Measurements from ENCODE around the gene HSF4. TPM values are rescaled to one million over a fixed set of nuclear protein-coding genes. Genes with fewer than 3 reads are reported as not detected.
A peak's percentile ranks its signal among the peaks of the same experiment; 100 is the strongest.

Gene HSF4
- total RNA-seq, 1 experiment from 2014 or later: 2.2 TPM

DNA sequence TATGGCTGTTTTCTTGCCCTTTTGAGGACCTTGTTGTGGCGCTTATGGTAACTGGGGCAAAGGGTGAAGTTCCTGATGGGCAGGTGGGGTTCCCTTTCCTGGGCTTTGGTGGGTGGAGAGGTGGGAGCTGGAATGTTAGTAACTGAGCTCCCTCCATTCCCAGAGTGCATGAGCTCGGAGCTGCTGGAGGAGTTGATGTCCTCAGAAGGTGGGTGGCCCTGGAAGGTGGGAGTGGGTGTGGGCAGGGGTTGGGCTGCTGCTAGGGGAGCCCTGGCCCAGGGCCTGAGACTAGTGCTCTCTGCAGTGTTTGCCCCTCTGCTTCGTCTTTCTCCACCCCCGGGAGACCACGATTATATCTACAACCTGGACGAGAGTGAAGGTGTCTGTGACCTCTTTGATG lies 33.2 kb downstream of the HSF4 start:
- ChIA-PET POLR2A (interaction anchor here (0.7 kb wide), 2 partner anchors 29 kb away, joined by 3 read pairs; partner anchors contain the start of gene TMEM208), CTCF (interaction anchor here (0.7 to 3.9 kb wide), 40 partner anchors 11 to 269 kb away, joined by 3 to 65 read pairs (median 5); partner anchors contain the start of genes B3GNT9, CES3, FBXL8 and FHOD1)
- no peak for TF ChIP-seq NR1H2 (CRISPR knock-in tag; IDR thresholded peaks at IDR 0.05)
- TF ChIP-seq, protein P1, sequence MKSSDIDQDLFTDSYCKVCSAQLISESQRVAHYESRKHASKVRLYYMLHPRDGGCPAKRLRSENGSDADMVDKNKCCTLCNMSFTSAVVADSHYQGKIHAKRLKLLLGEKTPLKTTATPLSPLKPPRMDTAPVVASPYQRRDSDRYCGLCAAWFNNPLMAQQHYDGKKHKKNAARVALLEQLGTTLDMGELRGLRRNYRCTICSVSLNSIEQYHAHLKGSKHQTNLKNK (CRISPR knock-in tag; IDR thresholded peaks at IDR 0.05): no peak
- no peak for TF ChIP-seq RELA (CRISPR knock-in tag; IDR thresholded peaks at IDR 0.05; ENCODE audit: borderline replicate concordance)
- TF ChIP-seq FOXK1 (CRISPR knock-in tag; IDR thresholded peaks at IDR 0.05): no peak
- TF ChIP-seq ATF1 (CRISPR knock-in tag; IDR thresholded peaks at IDR 0.05): no peak
- no peak for TF ChIP-seq CREM (CRISPR knock-in tag; IDR thresholded peaks at IDR 0.05)
- no peak for TF ChIP-seq ELF4 (CRISPR knock-in tag; IDR thresholded peaks at IDR 0.05; ENCODE audit: low read depth)
- TF ChIP-seq, protein P2, sequence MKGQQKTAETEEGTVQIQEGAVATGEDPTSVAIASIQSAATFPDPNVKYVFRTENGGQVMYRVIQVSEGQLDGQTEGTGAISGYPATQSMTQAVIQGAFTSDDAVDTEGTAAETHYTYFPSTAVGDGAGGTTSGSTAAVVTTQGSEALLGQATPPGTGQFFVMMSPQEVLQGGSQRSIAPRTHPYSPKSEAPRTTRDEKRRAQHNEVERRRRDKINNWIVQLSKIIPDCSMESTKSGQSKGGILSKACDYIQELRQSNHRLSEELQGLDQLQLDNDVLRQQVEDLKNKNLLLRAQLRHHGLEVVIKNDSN (CRISPR knock-in tag; IDR thresholded peaks at IDR 0.05): no peak
- no peak for TF ChIP-seq TEAD4 (CRISPR knock-in tag; IDR thresholded peaks at IDR 0.05)
- no peaks in the 10 kb centered on the region for H3K9me3 Mint-ChIP-seq
- ATAC-seq (no peak), DNase-seq (ENCODE audit: low spot score) (no peak)
- H3K27ac Mint-ChIP-seq: no peak overlapping the region
- peaks cover 35% of the 10 kb centered on the region for H3K36me3 Mint-ChIP-seq
- H3K4me3 Mint-ChIP-seq: no peak overlapping the region
- no peaks in the 10 kb centered on the region for H3K27me3 Mint-ChIP-seq (ENCODE audit: low read depth)
- peaks cover 16% of the 10 kb centered on the region for H3K4me1 Mint-ChIP-seq

DNA sequence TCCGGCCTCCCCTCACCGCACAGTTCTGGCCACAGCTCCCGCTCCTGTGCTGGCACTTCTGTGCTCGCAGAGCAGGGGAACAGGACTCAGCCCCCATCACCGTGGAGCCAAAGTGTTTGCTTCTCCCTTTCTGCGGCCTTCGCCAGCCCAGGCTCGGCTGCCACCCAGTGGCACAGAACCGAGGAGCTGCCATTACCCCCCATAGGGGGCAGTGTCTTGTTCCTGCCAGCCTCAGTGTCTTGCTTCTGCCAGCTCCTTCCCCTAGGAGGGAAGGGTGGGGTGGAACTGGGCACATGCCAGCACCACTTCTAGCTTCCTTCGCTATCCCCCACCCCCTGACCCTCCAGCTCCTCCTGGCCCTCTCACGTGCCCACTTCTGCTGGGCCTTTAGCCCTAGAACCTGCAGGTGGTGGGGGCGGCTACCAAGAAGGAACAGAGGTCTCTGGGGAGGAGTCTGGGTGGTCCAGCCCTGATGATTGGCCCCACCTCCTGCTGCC lies 33.7 kb downstream of the HSF4 start:
- POLR2A ChIA-PET: interaction anchor here (0.6 to 0.7 kb wide), 3 partner anchors 28 to 229 kb away, joined by 3 to 4 read pairs (median 3); partner anchors contain the start of gene TMEM208
- H3K4me3 Mint-ChIP-seq: peak overlapping the region; percentile 55
- H3K4me1 Mint-ChIP-seq: peaks cover 13% of the 10 kb centered on the region
- no peaks in the 10 kb centered on the region for H3K27me3 Mint-ChIP-seq (ENCODE audit: low read depth)
- peaks cover 34% of the 10 kb centered on the region for H3K36me3 Mint-ChIP-seq
- H3K27ac Mint-ChIP-seq: peak overlapping the region; percentile 85; the same call in 1 of the 2 replicates
- DNase-seq (ENCODE audit: low spot score): peak; percentile 53
- H3K9me3 Mint-ChIP-seq: no peaks in the 10 kb centered on the region
- TF ChIP-seq, protein P3, sequence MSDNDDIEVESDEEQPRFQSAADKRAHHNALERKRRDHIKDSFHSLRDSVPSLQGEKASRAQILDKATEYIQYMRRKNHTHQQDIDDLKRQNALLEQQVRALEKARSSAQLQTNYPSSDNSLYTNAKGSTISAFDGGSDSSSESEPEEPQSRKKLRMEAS (CRISPR knock-in tag; IDR thresholded peaks at IDR 0.05): no peak
- 0 out of 2 replicates have a peak, but pooled peaks have one; percentile 17 for TF ChIP-seq ZNF416 (CRISPR knock-in tag; IDR thresholded peaks at IDR 0.05)
- ATAC-seq: peak; percentile 13
- CTCF ChIA-PET: interaction anchor here (0.6 to 3.9 kb wide), 42 partner anchors 9 to 270 kb away, joined by 3 to 65 read pairs (median 5); partner anchors contain the start of genes B3GNT9, CES3, EXOC3L1 and FBXL8

DNA sequence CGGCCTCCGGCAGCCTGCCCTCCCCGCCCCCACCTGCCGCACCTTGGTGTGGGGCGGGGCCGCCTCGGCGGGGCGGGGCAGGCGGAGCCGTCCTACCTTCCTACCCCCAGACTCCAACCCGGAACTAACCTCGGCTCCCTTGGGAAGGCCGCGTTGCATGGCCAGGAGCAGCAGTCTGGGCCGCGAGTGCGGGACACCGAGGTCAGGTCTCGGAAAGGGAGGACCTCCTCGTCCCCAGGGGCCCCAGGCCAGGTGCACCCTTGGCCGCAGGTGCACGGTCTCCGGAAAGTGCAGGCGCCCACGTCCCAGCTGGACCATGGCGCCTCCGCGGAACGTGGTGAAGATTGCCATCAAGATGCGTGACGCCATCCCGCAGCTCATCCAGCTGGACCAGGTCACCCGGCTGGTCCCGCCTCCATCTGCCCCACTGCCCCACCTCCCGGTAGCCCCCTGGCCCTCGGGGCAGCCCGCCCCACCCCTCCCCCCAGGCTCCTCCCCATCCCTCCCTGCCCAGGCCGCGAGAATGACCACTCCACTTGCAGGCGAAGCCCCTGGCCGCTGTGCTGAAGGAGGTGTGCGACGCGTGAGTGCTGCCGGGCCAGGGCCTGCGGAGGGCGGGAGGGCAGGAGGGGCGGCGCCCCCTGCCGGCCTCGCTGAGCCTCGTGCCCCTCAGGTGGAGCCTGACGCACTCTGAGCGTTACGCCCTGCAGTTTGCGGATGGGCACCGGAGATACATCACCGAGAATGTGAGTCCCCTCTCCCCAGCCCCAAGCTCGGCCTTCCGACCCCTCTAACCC lies 34.7 kb downstream of the HSF4 start, which contains the start of gene ELMO3:
Gene ELMO3, plus strand, starts transcription at position 121 of the 797 bp plus-strand sequence. Its CDS starts 196 bp downstream, at position 317.
- H3K27me3 Mint-ChIP-seq (ENCODE audit: low read depth): no peaks in the 10 kb centered on the region
- peak within 1 kb of the TSS; percentile 83 for H3K4me3 Mint-ChIP-seq
- H3K9me3 Mint-ChIP-seq: no peaks in the 10 kb centered on the region
- peak within 1 kb of the TSS; percentile 85; the same call in 1 of the 2 replicates for H3K27ac Mint-ChIP-seq
- POLR2A ChIA-PET: interaction anchor here (0.7 to 1.0 kb wide), 2 partner anchors 8 to 28 kb away, joined by 3 to 5 read pairs; partner anchors contain the start of gene TMEM208
- ATAC-seq: peak; percentile 78
- H3K4me1 Mint-ChIP-seq: peaks cover 9% of the 10 kb centered on the region
- DNase-seq (ENCODE audit: low spot score): peak; percentile 84
- peaks cover 30% of the 10 kb centered on the region for H3K36me3 Mint-ChIP-seq
- CTCF ChIA-PET: interaction anchor here (1.0 to 3.9 kb wide), 26 partner anchors 9 to 266 kb away, joined by 3 to 65 read pairs (median 12); partner anchors contain the start of genes B3GNT9, CES3, EXOC3L1 and FBXL8
- TF ChIP-seq, protein P4, sequence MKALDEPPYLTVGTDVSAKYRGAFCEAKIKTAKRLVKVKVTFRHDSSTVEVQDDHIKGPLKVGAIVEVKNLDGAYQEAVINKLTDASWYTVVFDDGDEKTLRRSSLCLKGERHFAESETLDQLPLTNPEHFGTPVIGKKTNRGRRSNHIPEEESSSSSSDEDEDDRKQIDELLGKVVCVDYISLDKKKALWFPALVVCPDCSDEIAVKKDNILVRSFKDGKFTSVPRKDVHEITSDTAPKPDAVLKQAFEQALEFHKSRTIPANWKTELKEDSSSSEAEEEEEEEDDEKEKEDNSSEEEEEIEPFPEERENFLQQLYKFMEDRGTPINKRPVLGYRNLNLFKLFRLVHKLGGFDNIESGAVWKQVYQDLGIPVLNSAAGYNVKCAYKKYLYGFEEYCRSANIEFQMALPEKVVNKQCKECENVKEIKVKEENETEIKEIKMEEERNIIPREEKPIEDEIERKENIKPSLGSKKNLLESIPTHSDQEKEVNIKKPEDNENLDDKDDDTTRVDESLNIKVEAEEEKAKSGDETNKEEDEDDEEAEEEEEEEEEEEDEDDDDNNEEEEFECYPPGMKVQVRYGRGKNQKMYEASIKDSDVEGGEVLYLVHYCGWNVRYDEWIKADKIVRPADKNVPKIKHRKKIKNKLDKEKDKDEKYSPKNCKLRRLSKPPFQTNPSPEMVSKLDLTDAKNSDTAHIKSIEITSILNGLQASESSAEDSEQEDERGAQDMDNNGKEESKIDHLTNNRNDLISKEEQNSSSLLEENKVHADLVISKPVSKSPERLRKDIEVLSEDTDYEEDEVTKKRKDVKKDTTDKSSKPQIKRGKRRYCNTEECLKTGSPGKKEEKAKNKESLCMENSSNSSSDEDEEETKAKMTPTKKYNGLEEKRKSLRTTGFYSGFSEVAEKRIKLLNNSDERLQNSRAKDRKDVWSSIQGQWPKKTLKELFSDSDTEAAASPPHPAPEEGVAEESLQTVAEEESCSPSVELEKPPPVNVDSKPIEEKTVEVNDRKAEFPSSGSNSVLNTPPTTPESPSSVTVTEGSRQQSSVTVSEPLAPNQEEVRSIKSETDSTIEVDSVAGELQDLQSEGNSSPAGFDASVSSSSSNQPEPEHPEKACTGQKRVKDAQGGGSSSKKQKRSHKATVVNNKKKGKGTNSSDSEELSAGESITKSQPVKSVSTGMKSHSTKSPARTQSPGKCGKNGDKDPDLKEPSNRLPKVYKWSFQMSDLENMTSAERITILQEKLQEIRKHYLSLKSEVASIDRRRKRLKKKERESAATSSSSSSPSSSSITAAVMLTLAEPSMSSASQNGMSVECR (CRISPR knock-in tag; IDR thresholded peaks at IDR 0.05; ENCODE audit: borderline replicate concordance): peak; percentile 53; the same call in 1 of the 2 replicates
- TF ChIP-seq ZNF416 (CRISPR knock-in tag; IDR thresholded peaks at IDR 0.05) (peak; percentile 90), FOXJ3 (CRISPR knock-in tag; IDR thresholded peaks at IDR 0.05; ENCODE audit: borderline replicate concordance) (no peak), ESRRA (CRISPR knock-in tag; IDR thresholded peaks at IDR 0.05; ENCODE audit: borderline replicate concordance) (no peak), NFE2L1 (CRISPR knock-in tag; IDR thresholded peaks at IDR 0.05) (no peak), RELA (CRISPR knock-in tag; IDR thresholded peaks at IDR 0.05; ENCODE audit: borderline replicate concordance) (0 out of 2 replicates have a peak, but pooled peaks have one; percentile 56), ZNF219 (CRISPR knock-in tag; IDR thresholded peaks at IDR 0.05; ENCODE audit: borderline replicate concordance) (no peak)
- TF ChIP-seq, protein P5, sequence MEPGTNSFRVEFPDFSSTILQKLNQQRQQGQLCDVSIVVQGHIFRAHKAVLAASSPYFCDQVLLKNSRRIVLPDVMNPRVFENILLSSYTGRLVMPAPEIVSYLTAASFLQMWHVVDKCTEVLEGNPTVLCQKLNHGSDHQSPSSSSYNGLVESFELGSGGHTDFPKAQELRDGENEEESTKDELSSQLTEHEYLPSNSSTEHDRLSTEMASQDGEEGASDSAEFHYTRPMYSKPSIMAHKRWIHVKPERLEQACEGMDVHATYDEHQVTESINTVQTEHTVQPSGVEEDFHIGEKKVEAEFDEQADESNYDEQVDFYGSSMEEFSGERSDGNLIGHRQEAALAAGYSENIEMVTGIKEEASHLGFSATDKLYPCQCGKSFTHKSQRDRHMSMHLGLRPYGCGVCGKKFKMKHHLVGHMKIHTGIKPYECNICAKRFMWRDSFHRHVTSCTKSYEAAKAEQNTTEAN (CRISPR knock-in tag; IDR thresholded peaks at IDR 0.05): no peak
- TF ChIP-seq, protein P2 (CRISPR knock-in tag; IDR thresholded peaks at IDR 0.05): 0 out of 2 replicates have a peak, but pooled peaks have one; percentile 19
